IMR-90 (cell line): ENCODE results near the gene MDC1. TPM values are rescaled to one million over a fixed set of nuclear protein-coding genes. Genes with fewer than 3 reads are reported as not detected.

Experiments used
- ATAC-seq: fragments of 200-7000 bp; cut with Tn5 transposase; 2 replicates; pipeline ENCODE4 v1.9.1; 2020; ENCODE audit warnings: low read depth, mild to moderate bottlenecking, moderate library complexity
- BruUV-seq: library from RNA; stranded (reverse); fragments of 400-500 nt; replicated peaks from 2 replicates; lab custom pipeline; 2021; lab: Mats Ljungman, UMichigan
- CTCF ChIA-PET: fragments of 300-600 bp; formaldehyde crosslinking; extraction: SDS; loops from one replicate; lab custom pipeline; 2021; ENCODE audit warnings: antibody characterized with exemption; lab: Yijun Ruan, JAX
- POLR2A ChIA-PET: fragments of 300-600 bp; sonication (Branson Sonifier 250); formaldehyde crosslinking; loops from one replicate; lab custom pipeline; 2022; ENCODE audit warnings: antibody characterized with exemption; ENCODE audit not compliant: unreplicated experiment; lab: Charles Lee
- DNase-seq: peaks from one replicate; pipeline ENCODE4 v3.0.0; 2013
- H2AFZ ChIP-seq: replicated peaks from 2 replicates; pipeline ENCODE3; 2013; ENCODE audit warnings: low read length, mild to moderate bottlenecking; ENCODE audit not compliant: poor library complexity
- H2AK5ac ChIP-seq: 2 replicates; pipeline ENCODE4 v1.6.1; 2013; ENCODE audit warnings: low read depth, low read length, inconsistent platforms
- H2AK9ac ChIP-seq: replicated peaks from 2 replicates; pipeline ENCODE3; 2013; ENCODE audit warnings: mild to moderate bottlenecking, low read depth, low read length, moderate library complexity; ENCODE audit not compliant: poor library complexity
- H2BK120ac ChIP-seq: 2 replicates; pipeline ENCODE4 v1.6.1; 2013; ENCODE audit warnings: low read depth, low read length, inconsistent platforms
- H2BK15ac ChIP-seq: 3 replicates; pipeline ENCODE4 v1.6.1; 2013; ENCODE audit warnings: low read depth, low read length, inconsistent platforms
- H2BK20ac ChIP-seq: 2 replicates; pipeline ENCODE4 v1.6.1; 2013; ENCODE audit warnings: low read depth, mild to moderate bottlenecking, inconsistent platforms, low read length, moderate library complexity
- H2BK5ac ChIP-seq: 2 replicates; pipeline ENCODE4 v1.6.1; 2013; ENCODE audit warnings: mild to moderate bottlenecking, low read depth, low read length, inconsistent platforms; ENCODE audit not compliant: poor library complexity, severe bottlenecking
- H3K14ac ChIP-seq: replicated peaks from 2 replicates; pipeline ENCODE4 v1.6.1; 2013; ENCODE audit warnings: low read depth, low read length, inconsistent platforms
- H3K18ac ChIP-seq: 2 replicates; pipeline ENCODE4 v1.6.1; 2013; ENCODE audit warnings: low read depth, low read length, control low read depth
- H3K23ac ChIP-seq: 2 replicates; pipeline ENCODE4 v1.6.1; 2013; ENCODE audit warnings: low read depth, low read length, inconsistent platforms
- H3K27ac ChIP-seq: 2 replicates; pipeline ENCODE4 v1.5.1; 2013; ENCODE audit warnings: mild to moderate bottlenecking, control low read depth, low read length; ENCODE audit not compliant: insufficient read depth
- H3K27me3 ChIP-seq: 2 replicates; pipeline ENCODE4 v1.6.1; 2013; ENCODE audit warnings: low read length; ENCODE audit not compliant: control insufficient read depth, insufficient read depth
- H3K36me3 ChIP-seq: 2 replicates; pipeline ENCODE4 v1.6.1; 2013; ENCODE audit warnings: low read length, mixed read lengths; ENCODE audit not compliant: control insufficient read depth, insufficient read depth
- H3K4ac ChIP-seq: 2 replicates; pipeline ENCODE4 v1.6.1; 2013; ENCODE audit warnings: low read depth, low read length, inconsistent platforms
- H3K4me1 ChIP-seq: 2 replicates; pipeline ENCODE4 v1.6.1; 2013; ENCODE audit warnings: low read length, mixed read lengths; ENCODE audit not compliant: control insufficient read depth, insufficient read depth
- H3K4me2 ChIP-seq: 2 replicates; pipeline ENCODE4 v1.6.1; 2013; ENCODE audit warnings: low read depth, mild to moderate bottlenecking, control low read depth, low read length, moderate library complexity
- H3K4me3 ChIP-seq: 2 replicates; pipeline ENCODE4 v1.5.1; 2013; ENCODE audit warnings: low read depth, mild to moderate bottlenecking, control low read depth, low read length, moderate library complexity; ENCODE audit not compliant: insufficient read depth
- H3K56ac ChIP-seq: 2 replicates; pipeline ENCODE4 v1.6.1; 2013; ENCODE audit warnings: low read length, inconsistent platforms; ENCODE audit not compliant: insufficient read depth; ENCODE audit errors: extremely low read depth
- H3K79me1 ChIP-seq, 2 experiments: 2 replicates each; pipeline ENCODE4 v1.6.1; 2013; ENCODE audit warnings: low read length in 2 of 2, inconsistent platforms in 1 of 2, low read depth in 1 of 2
- H3K9ac ChIP-seq: 2 replicates; pipeline ENCODE4 v1.6.1; 2013; ENCODE audit warnings: low read depth, low read length, control low read depth
- H3K9me1 ChIP-seq: 2 replicates; pipeline ENCODE4 v1.6.1; 2013; ENCODE audit warnings: low read length, inconsistent platforms; ENCODE audit not compliant: insufficient read depth
- H3K9me3 ChIP-seq: 2 replicates; pipeline ENCODE4 v1.6.1; 2013; ENCODE audit warnings: low read length; ENCODE audit not compliant: control insufficient read depth, insufficient read depth
- H4K20me1 ChIP-seq: 2 replicates; pipeline ENCODE4 v1.6.1; 2013; ENCODE audit warnings: low read length, inconsistent platforms; ENCODE audit not compliant: insufficient read depth
- H4K5ac ChIP-seq: 2 replicates; pipeline ENCODE4 v1.6.1; 2013; ENCODE audit warnings: mild to moderate bottlenecking, low read depth, low read length, control low read depth
- H4K8ac ChIP-seq, 2 experiments: 2 replicates each; pipeline ENCODE4 v1.6.1; 2013; ENCODE audit warnings: low read depth in 2 of 2, low read length in 2 of 2, control low read depth in 1 of 2, inconsistent platforms in 1 of 2
- H4K91ac ChIP-seq: 2 replicates; pipeline ENCODE4 v1.6.1; 2013; ENCODE audit warnings: low read depth, low read length, inconsistent platforms; ENCODE audit not compliant: insufficient read depth
- CTCF ChIP-seq: conservative IDR thresholded peaks from 2 replicates; pipeline ENCODE4 v1.5.1; 2012; ENCODE audit warnings: mild to moderate bottlenecking, low read depth, low read length, improper control_type of control experiment
- MAFK ChIP-seq: IDR thresholded peaks from 2 replicates; pipeline ENCODE4 v1.6.1; 2012; ENCODE audit warnings: low read depth, low read length, improper control_type of control experiment
- MAZ ChIP-seq: IDR thresholded peaks from 2 replicates; pipeline ENCODE4 v1.6.1; 2012; ENCODE audit warnings: low read depth, mild to moderate bottlenecking, low read length, improper control_type of control experiment, moderate library complexity, borderline replicate concordance
- MXI1 ChIP-seq: IDR thresholded peaks from 2 replicates; pipeline ENCODE4 v1.6.1; 2012; ENCODE audit warnings: low read depth, mild to moderate bottlenecking, low read length, moderate library complexity, borderline replicate concordance
- NFE2L2 ChIP-seq: fragments of 150-350 bp; IDR thresholded peaks from 2 replicates; pipeline ENCODE4 v1.6.1; 2016; ENCODE audit warnings: low read depth, mild to moderate bottlenecking, low read length
- RAD21 ChIP-seq: IDR thresholded peaks from 2 replicates; pipeline ENCODE4 v1.6.1; 2012; ENCODE audit warnings: low read length, improper control_type of control experiment
- SMC3 ChIP-seq: fragments of 150-350 bp; IDR thresholded peaks from 2 replicates; pipeline ENCODE4 v1.6.1; 2016; ENCODE audit warnings: low read depth, mild to moderate bottlenecking, antibody characterized with exemption, low read length, moderate library complexity
- WGBS, 2 experiments: methylation state at CpG; one replicate each; pipeline versions ENCODE4 v1.1.5 to v1.1.7; 2013; ENCODE audit warnings: missing lambda C conversion rate in 2 of 2; ENCODE audit not compliant: insufficient read length in 1 of 2; ENCODE audit errors: extremely low coverage in 2 of 2; 5-methylcytosine and 5-hydroxymethylcytosine counted together
- dilution Hi-C: fragments of 300-500 bp; cut with HindIII; formaldehyde crosslinking; loops from one replicate; pipeline ENCODE4 v1.14.3; 2018; ENCODE audit warnings: low sequenced_read_pairs; ENCODE audit not compliant: unreplicated experiment
- in situ Hi-C: fragments of 300-500 bp; cut with MboI; formaldehyde crosslinking; loops from 3 replicates; pipeline ENCODE4 v1.14.3; 2019; ENCODE audit warnings: low sequenced_read_pairs, inconsistent platforms, mixed read lengths
- intact Hi-C: fragments of 100-400 bp; cut with micrococcal nuclease; formaldehyde crosslinking; loops from 2 replicates; pipeline ENCODE4 v1.10.0; 2022
- polyA plus RNA-seq, 3 experiments: library from polyadenylated mRNA; depleted of rRNA; stranded (reverse); fragments of >200 nt; gene quantifications; 2 replicates each; pipeline ENCODE4 v1.2.3, GENCODE V29; 2012; ENCODE audit warnings: low replicate concordance in 1 of 3
- total RNA-seq: library from RNA; depleted of rRNA; stranded (reverse); fragments of >200 nt; gene quantifications from 2 replicates; pipeline ENCODE4 v1.2.3, GENCODE V29; 2012

The MDC1 gene
- total and polyA plus RNA-seq, 2 of the 4 experiments (the other 2 are of a cell fraction), result 4.5 to 12.1 TPM

DNA sequence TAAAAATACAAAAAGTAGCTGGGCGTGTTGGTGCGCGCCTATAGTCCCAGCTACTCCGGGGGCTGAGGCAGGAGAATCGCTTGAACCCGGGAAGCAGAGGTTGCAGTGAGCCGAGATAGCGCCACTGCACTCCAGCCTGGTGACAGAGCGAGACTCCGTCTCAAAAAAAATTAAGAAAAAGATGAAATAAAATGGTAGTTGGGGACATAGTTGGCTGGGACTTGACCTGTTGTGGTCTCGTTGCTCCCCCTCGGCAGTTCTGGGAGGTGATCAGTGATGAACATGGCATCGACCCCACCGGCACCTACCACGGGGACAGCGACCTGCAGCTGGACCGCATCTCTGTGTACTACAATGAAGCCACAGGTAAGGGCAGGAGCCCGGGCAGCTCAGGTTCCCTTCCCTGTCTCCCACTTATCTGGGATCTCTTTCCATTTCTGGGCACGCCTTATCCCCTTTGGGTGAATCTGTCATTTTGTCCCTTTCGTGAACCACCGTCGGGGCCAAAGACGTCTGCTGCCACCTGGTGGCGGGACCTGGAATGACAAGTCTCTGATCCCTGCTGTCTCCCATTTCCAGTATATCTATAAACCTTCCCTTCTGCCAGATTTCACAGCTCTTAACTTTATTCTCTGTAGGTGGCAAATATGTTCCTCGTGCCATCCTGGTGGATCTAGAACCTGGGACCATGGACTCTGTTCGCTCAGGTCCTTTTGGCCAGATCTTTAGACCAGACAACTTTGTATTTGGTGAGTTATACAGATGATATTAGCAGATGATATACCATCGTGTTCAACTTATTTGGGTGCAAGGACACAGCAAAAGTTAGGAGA, 5.4 kb upstream of the MDC1 start:
- peaks cover 53% of the 10 kb centered on the region for H4K20me1 ChIP-seq
- peaks cover 2% of the 10 kb centered on the region for H3K4me1 ChIP-seq
- H3K23ac ChIP-seq, result peak overlapping the region; percentile 55; the same call in 1 of the 2 replicates
- no peak overlapping the region for H3K18ac ChIP-seq
- peak overlapping the region; percentile 27 for H2AK5ac ChIP-seq
- no peak overlapping the region for H2AFZ ChIP-seq
- WGBS, 2 experiments, result 2% methylated on average over 8 of the region's 27 CpGs; no CpG with 5 or more reads in 1 of the 2 experiments
- peak overlapping the region; percentile 97 for H3K27ac ChIP-seq
- peak; percentile 81 for TF ChIP-seq MXI1
- 0 out of 2 replicates have a peak, but pooled peaks have one; percentile 54 for TF ChIP-seq MAZ
- TF ChIP-seq SMC3, result peak; percentile 91
- TF ChIP-seq NFE2L2, result no peak
- peak; percentile 91 for TF ChIP-seq RAD21
- TF ChIP-seq MAFK, result no peak
- peak; percentile 85 for TF ChIP-seq CTCF
- ChIA-PET CTCF (interaction anchor here (0.6 to 1.7 kb wide), 6 partner anchors 32 to 98 kb away, joined by 3 to 12 read pairs (median 4); no protein-coding TSS in a partner anchor), POLR2A (interaction anchor here (0.7 to 1.9 kb wide), 5 partner anchors 41 to 110 kb away, joined by 3 to 7 read pairs (median 5); partner anchors contain the start of gene DHX16)
- peaks cover 7 to 35% of the 10 kb centered on the region in 2 experiments; a peak in 3 of 4 replicates for H3K79me1 ChIP-seq
- peak overlapping the region; percentile 88 for H3K4me2 ChIP-seq
- peak overlapping the region; percentile 49 for H3K14ac ChIP-seq
- no peak overlapping the region for H4K5ac ChIP-seq
- no peak for ATAC-seq
- in situ Hi-C loops (loop anchor here (5.0 kb wide), 1 partner anchor 40 kb away; no protein-coding TSS in a partner anchor), intact Hi-C loops (loop anchor here (1.0 kb wide), 2 partner anchors 36 to 43 kb away; partner anchors contain the start of gene PPP1R18), dilution Hi-C loops (no loop called here)
- H3K56ac ChIP-seq, result 0 out of 2 replicates have a peak overlapping the region, but pooled peaks have one; percentile 21
- H3K9me3 ChIP-seq, result no peaks in the 10 kb centered on the region
- peak overlapping the region; percentile 3 for H2BK5ac ChIP-seq
- H2AK9ac ChIP-seq, result peak overlapping the region; percentile 17
- no peak overlapping the region for H2BK20ac ChIP-seq
- no peak overlapping the region for H2BK120ac ChIP-seq
- H4K91ac ChIP-seq, result no peak overlapping the region
- H3K4ac ChIP-seq, result 0 out of 2 replicates have a peak overlapping the region, but pooled peaks have one; percentile 1
- no TSS peak for BruUV-seq
- peaks cover 6% of the 10 kb centered on the region; the same call in 1 of the 2 replicates for H3K9me1 ChIP-seq
- H3K27me3 ChIP-seq, result no peaks in the 10 kb centered on the region
- DNase-seq, result peak; percentile 69
- peaks cover 42% of the 10 kb centered on the region for H3K36me3 ChIP-seq
- peak overlapping the region; percentile 92 for H3K4me3 ChIP-seq
- no peak overlapping the region for H2BK15ac ChIP-seq
- peak overlapping the region; percentile 95 for H3K9ac ChIP-seq
- peak overlapping the region in 1 of 2 experiments; percentile 9; a peak in 1 of 4 replicates for H4K8ac ChIP-seq
